Mesodermal cell (in vitro differentiated cells): ENCODE results near the gene RSPH9.

Experiments
- H3K27ac ChIP-seq: 2 replicates; pipeline ENCODE4 v1.7.0; 2013; ENCODE audit warnings: mild to moderate bottlenecking, low read depth, low read length, moderate library complexity; ENCODE audit not compliant: severe bottlenecking
- H3K36me3 ChIP-seq: 2 replicates; pipeline ENCODE4 v1.7.1; 2013; ENCODE audit warnings: mild to moderate bottlenecking, low read length, moderate library complexity; ENCODE audit not compliant: control insufficient read depth, insufficient read depth
- H3K4me1 ChIP-seq: one replicate; pipeline ENCODE4 v1.7.1; 2013; ENCODE audit warnings: mild to moderate bottlenecking, low read length; ENCODE audit not compliant: insufficient read depth, control insufficient read depth, poor library complexity, severe bottlenecking
- H3K4me3 ChIP-seq: 2 replicates; pipeline ENCODE4 v1.7.0; 2013; ENCODE audit warnings: low read length, control low read depth, mild to moderate bottlenecking; ENCODE audit not compliant: insufficient read depth, poor library complexity, severe bottlenecking; ENCODE audit errors: extremely low read depth
- H3K9me3 ChIP-seq: 2 replicates; pipeline ENCODE4 v1.7.1; 2013; ENCODE audit warnings: mild to moderate bottlenecking, low read length, moderate library complexity; ENCODE audit not compliant: control insufficient read depth
- WGBS, 2 experiments: methylation state at CpG; one replicate each; pipeline ENCODE4 v1.1.5; 2013; ENCODE audit warnings: missing lambda C conversion rate in 2 of 2; ENCODE audit not compliant: insufficient coverage in 2 of 2; 5-methylcytosine and 5-hydroxymethylcytosine counted together

The RSPH9 gene

GRCh38 chr6:43616725-43617472 lies 27.9 kb upstream of the RSPH9 start:
- no peaks in the 10 kb centered on the region for H3K4me1 ChIP-seq
- WGBS, 2 experiments: 89 to 92% methylated on average over 6 to 8 of the region's 9 CpGs
- no peak overlapping the region for H3K4me3 ChIP-seq
- H3K36me3 ChIP-seq: peaks cover 85% of the 10 kb centered on the region
- no peak overlapping the region for H3K27ac ChIP-seq
- H3K9me3 ChIP-seq: no peaks in the 10 kb centered on the region

DNA sequence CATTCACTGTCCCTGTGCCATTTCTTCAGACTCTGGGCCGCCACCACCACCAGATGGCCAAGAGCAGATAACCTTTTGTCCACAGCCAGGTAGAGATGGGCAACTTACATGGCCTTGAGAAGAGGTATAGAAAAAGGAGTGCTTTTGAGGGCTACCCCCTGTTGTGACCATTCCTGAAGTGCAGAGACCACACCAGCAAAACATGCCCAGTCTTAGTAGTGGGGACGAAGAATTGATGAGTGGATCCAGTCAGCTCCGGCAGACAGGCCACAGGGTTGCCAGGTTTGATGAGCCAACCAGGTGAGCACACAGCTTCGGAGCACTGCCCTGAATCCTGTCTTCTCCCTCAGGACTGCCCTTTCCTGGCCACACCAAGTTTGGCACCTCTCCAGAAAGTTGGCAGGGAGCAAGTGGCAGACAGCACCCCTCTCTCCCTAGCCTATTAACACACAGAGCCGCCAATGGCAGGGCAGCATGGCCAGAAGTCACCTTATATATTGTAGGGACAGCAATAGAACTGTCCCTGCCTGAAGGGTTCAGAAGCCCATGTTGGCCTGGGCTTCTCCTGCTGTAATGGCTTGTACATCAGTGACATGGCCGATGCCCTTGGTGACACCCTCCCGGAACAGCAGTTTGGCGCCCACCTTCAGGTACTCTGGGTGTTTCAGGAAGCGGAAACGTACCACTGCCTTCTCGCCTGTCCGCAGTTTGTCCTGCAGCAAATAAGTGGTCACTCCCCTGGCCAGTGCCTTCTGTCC lies 23.6 kb upstream of the RSPH9 start:
- peaks cover 92% of the 10 kb centered on the region for H3K36me3 ChIP-seq
- 98 to 99% methylated on average over 11 to 12 of the region's 12 CpGs for WGBS, 2 experiments

DNA sequence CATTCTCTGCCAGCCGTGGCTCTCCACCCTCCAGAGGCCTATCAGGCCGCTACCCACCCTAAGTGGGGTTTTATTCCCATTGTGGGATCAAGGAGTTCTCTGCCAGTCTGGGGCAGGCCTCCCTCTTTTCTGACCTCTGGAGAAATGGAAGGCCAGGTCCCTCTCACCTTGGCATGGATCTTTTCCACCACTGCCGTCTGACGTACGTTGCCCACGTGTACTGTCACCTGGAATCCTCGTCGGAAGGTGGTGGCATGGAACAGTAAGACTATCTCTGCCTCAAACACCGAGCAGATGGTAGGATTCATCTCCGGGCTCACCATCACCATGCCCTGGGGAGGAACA lies 23.0 kb upstream of the RSPH9 start:
- Histone ChIP-seq H3K4me3 (no peak overlapping the region), H3K36me3 (peaks cover 95% of the 10 kb centered on the region)
- WGBS, 2 experiments: 100% methylated on average over 6 to 10 of the region's 10 CpGs

More for the DNA sequence above, 23.6 kb upstream of the RSPH9 start:
- H3K4me1 ChIP-seq: no peaks in the 10 kb centered on the region
- no peaks in the 10 kb centered on the region for H3K9me3 ChIP-seq
- no peak overlapping the region for H3K4me3 ChIP-seq
- no peak overlapping the region for H3K27ac ChIP-seq

GRCh38 chr6:43622541-43622940 lies 22.3 kb upstream of the RSPH9 start:
- WGBS, 2 experiments: 95% methylated on average over 10 of the region's 10 CpGs
- Histone ChIP-seq H3K27ac (no peak overlapping the region), H3K9me3 (no peaks in the 10 kb centered on the region), H3K4me1 (peaks cover 8% of the 10 kb centered on the region), H3K4me3 (no peak overlapping the region), H3K36me3 (peaks cover 97% of the 10 kb centered on the region)

More for the DNA sequence above, 23.0 kb upstream of the RSPH9 start:
- H3K9me3 ChIP-seq: no peaks in the 10 kb centered on the region
- peaks cover under 1% of the 10 kb centered on the region for H3K4me1 ChIP-seq
- no peak overlapping the region for H3K27ac ChIP-seq

- WGBS, 2 experiments: 95% methylated on average over 10 to 11 of the region's 12 CpGs
- no peak overlapping the region for H3K27ac ChIP-seq
- H3K4me3 ChIP-seq: no peak overlapping the region
- peaks cover 83% of the 10 kb centered on the region for H3K36me3 ChIP-seq
- H3K9me3 ChIP-seq: no peaks in the 10 kb centered on the region
- H3K4me1 ChIP-seq: peaks cover 10% of the 10 kb centered on the region
Measured at GRCh38 chr6:43623880-43624785, 20.7 kb upstream of the RSPH9 start.

DNA sequence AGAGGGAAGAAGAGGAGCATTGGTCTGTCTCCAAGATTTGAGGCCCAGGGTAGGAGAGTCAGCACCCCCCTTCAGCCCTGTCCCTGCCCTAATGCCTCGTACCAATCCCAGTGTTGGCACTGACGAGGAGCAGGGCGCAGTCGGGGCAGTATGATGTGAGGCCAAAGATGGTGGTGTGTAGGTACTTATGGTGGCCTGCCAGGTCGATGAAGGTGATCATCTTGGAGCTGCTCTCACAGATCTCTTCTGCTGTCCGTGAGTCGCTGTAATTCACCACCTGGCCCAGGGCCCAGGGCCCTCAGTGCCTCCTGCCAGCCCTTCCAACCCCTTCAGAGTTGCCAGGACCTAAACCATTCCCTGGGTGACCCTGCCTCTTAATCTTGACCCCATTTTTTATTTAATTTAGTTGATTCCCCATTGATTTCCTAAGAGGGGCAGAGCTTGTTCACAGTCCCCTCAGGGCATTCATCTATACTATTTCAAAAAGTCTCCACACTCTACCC lies 20.0 kb upstream of the RSPH9 start:
- WGBS, 2 experiments: 93 to 100% methylated on average over 3 to 5 of the region's 7 CpGs
- no peak overlapping the region for H3K4me3 ChIP-seq
- H3K4me1 ChIP-seq: peaks cover 10% of the 10 kb centered on the region
- H3K36me3 ChIP-seq: peaks cover 76% of the 10 kb centered on the region
- no peak overlapping the region for H3K27ac ChIP-seq
- no peaks in the 10 kb centered on the region for H3K9me3 ChIP-seq

- Histone ChIP-seq H3K27ac (no peak overlapping the region), H3K4me3 (no peak overlapping the region), H3K9me3 (no peaks in the 10 kb centered on the region), H3K4me1 (peaks cover 10% of the 10 kb centered on the region), H3K36me3 (peaks cover 72% of the 10 kb centered on the region)
- WGBS, 2 experiments: 92 to 99% methylated on average over 10 of the region's 16 CpGs
Measured at GRCh38 chr6:43625393-43625992, 19.3 kb upstream of the RSPH9 start.

- H3K36me3 ChIP-seq: peaks cover 55% of the 10 kb centered on the region
- peak overlapping the region; percentile 57 for H3K27ac ChIP-seq
- WGBS, 2 experiments: 96 to 97% methylated on average over 3 to 4 of the region's 5 CpGs
- H3K4me1 ChIP-seq: peaks cover 14% of the 10 kb centered on the region
- peak overlapping the region; percentile 5 for H3K4me3 ChIP-seq
- H3K9me3 ChIP-seq: no peaks in the 10 kb centered on the region
Measured at GRCh38 chr6:43627008-43627825, 17.6 kb upstream of the RSPH9 start.

- Histone ChIP-seq H3K9me3 (no peaks in the 10 kb centered on the region), H3K27ac (peak overlapping the region; percentile 77), H3K4me3 (peak overlapping the region; percentile 87), H3K36me3 (peaks cover 42% of the 10 kb centered on the region), H3K4me1 (peaks cover 14% of the 10 kb centered on the region)
- WGBS, 2 experiments: 14 to 19% methylated on average over 11 to 13 of the region's 25 CpGs
Measured at GRCh38 chr6:43628393-43629103, 16.3 kb upstream of the RSPH9 start.
